ENCODE results near the gene CACNB1.

Gene CACNB1

GRCh38 chr17:39222866-39223834 is 25.7 kb upstream of the CACNB1 start:
- H3K4me1 ChIP-seq (ENCODE audit: low read length) = no peaks in the 10 kb centered on the region
- no peaks in the 10 kb centered on the region for H3K79me2 ChIP-seq (ENCODE audit: low read length)
- H3K27ac ChIP-seq (ENCODE audit: low read length) = no peak overlapping the region
- no peak for DNase-seq
- no peak overlapping the region for H2AFZ ChIP-seq (ENCODE audit: low read length)
- TF ChIP-seq EZH2 (optimal IDR thresholded peaks at IDR 0.05; ENCODE audit: low read depth, low read length) (no peak), EZH2phosphoT487 (IDR thresholded peaks at IDR 0.05; ENCODE audit: low read length) (no peak), CTCF (IDR thresholded peaks at IDR 0.05; ENCODE audit: low read length) (no peak)
- H3K9me2 ChIP-seq (replicated peaks; ENCODE audit: insufficient read depth, low read length) = no peaks in the 10 kb centered on the region
- no peaks in the 10 kb centered on the region for H3K9me3 ChIP-seq (replicated peaks; ENCODE audit: insufficient read depth, low read length)
- H4K20me1 ChIP-seq (ENCODE audit: insufficient read depth, low read length) = no peaks in the 10 kb centered on the region
- no peak overlapping the region for H3K4me3 ChIP-seq (ENCODE audit: low read length)
- peaks cover 53% of the 10 kb centered on the region for H3K27me3 ChIP-seq (replicated peaks; ENCODE audit: insufficient read depth, low read length)
- H3K36me3 ChIP-seq (replicated peaks; ENCODE audit: insufficient read depth, low read length) = no peaks in the 10 kb centered on the region
- H3K4me2 ChIP-seq (ENCODE audit: low read depth, low read length) = no peak overlapping the region
- H3K9ac ChIP-seq (ENCODE audit: low read length) = no peak overlapping the region
- H3F3A ChIP-seq (ENCODE audit: insufficient read depth, low read length) = no peaks in the 10 kb centered on the region

DNA sequence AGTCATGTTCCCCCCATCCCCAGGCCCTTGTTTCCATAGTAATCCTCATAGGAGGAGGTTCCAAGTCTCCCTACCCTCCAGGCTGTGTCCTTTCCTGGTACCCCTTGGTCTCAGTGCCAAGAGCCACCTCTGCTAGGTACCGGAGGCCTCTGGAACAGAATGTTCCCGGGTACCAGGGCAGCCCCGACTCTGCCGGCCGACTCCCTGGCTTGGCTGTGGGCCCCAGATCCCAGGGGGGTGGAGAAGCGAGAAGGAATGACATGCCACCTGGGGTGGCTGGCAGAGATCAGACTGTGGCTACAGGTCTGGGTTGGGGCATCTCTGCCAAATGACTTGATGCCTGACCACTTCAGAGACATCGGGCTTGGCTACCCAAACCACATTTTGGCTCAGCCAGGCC is 24.7 kb upstream of the CACNB1 start:
- H4K20me1 ChIP-seq (ENCODE audit: insufficient read depth, low read length) = no peaks in the 10 kb centered on the region
- no peak overlapping the region for H3K9ac ChIP-seq (ENCODE audit: low read length)
- no peak overlapping the region for H3K4me2 ChIP-seq (ENCODE audit: low read depth, low read length)
- TF ChIP-seq EZH2 (optimal IDR thresholded peaks at IDR 0.05; ENCODE audit: low read depth, low read length) (no peak), EZH2phosphoT487 (IDR thresholded peaks at IDR 0.05; ENCODE audit: low read length) (no peak), CTCF (IDR thresholded peaks at IDR 0.05; ENCODE audit: low read length) (no peak)
- DNase-seq = no peak
- H3K4me1 ChIP-seq (ENCODE audit: low read length) = no peaks in the 10 kb centered on the region
- H3K27me3 ChIP-seq (replicated peaks; ENCODE audit: insufficient read depth, low read length) = peaks cover 53% of the 10 kb centered on the region
- no peaks in the 10 kb centered on the region for H3K36me3 ChIP-seq (replicated peaks; ENCODE audit: insufficient read depth, low read length)
- H3K79me2 ChIP-seq (ENCODE audit: low read length) = no peaks in the 10 kb centered on the region
- no peaks in the 10 kb centered on the region for H3K9me2 ChIP-seq (replicated peaks; ENCODE audit: insufficient read depth, low read length)
- no peaks in the 10 kb centered on the region for H3K9me3 ChIP-seq (replicated peaks; ENCODE audit: insufficient read depth, low read length)
- no peak overlapping the region for H3K27ac ChIP-seq (ENCODE audit: low read length)
- no peak overlapping the region for H2AFZ ChIP-seq (ENCODE audit: low read length)
- H3K4me3 ChIP-seq (ENCODE audit: low read length) = no peak overlapping the region
- H3F3A ChIP-seq (ENCODE audit: insufficient read depth, low read length) = no peaks in the 10 kb centered on the region

DNA sequence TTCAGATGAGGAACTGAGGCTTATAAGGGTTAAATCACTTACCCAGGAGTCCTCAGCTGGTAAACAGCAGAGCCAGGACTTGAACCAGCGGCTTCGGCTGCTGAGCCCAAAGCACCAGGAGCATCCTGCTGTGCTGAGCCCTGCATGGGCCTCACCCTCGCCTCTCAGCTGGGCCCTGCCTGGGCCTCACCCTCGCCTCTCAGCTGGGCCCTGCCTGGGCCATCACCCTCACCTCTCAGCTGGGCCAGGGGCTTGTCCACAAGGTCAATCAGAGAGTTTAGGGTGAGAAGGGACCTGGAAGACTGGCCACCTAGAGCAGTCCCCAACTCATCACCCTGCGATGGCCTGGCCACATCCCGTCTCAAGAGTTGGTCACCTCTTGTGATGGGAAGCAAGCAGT is 24.1 kb upstream of the CACNB1 start:
- Histone ChIP-seq H3K4me1 (ENCODE audit: low read length) (no peaks in the 10 kb centered on the region), H3K4me3 (ENCODE audit: low read length) (no peak overlapping the region), H3K9me3 (replicated peaks; ENCODE audit: insufficient read depth, low read length) (no peaks in the 10 kb centered on the region), H3K27me3 (replicated peaks; ENCODE audit: insufficient read depth, low read length) (peaks cover 50% of the 10 kb centered on the region), H3K9ac (ENCODE audit: low read length) (no peak overlapping the region), H3K36me3 (replicated peaks; ENCODE audit: insufficient read depth, low read length) (no peaks in the 10 kb centered on the region), H2AFZ (ENCODE audit: low read length) (no peak overlapping the region), H3K4me2 (ENCODE audit: low read depth, low read length) (no peak overlapping the region), H4K20me1 (ENCODE audit: insufficient read depth, low read length) (no peaks in the 10 kb centered on the region), H3K27ac (ENCODE audit: low read length) (no peak overlapping the region), H3K9me2 (replicated peaks; ENCODE audit: insufficient read depth, low read length) (no peaks in the 10 kb centered on the region), H3F3A (ENCODE audit: insufficient read depth, low read length) (no peaks in the 10 kb centered on the region), H3K79me2 (ENCODE audit: low read length) (no peaks in the 10 kb centered on the region)
- no peak for DNase-seq
- TF ChIP-seq EZH2phosphoT487 (IDR thresholded peaks at IDR 0.05; ENCODE audit: low read length) (no peak), CTCF (IDR thresholded peaks at IDR 0.05; ENCODE audit: low read length) (no peak), EZH2 (optimal IDR thresholded peaks at IDR 0.05; ENCODE audit: low read depth, low read length) (no peak)
